GM12892 (cell line): Measurements from ENCODE around the gene PHC2.

Experiments used
- POLR2A ChIP-seq: IDR thresholded peaks from 2 replicates; pipeline ENCODE4 v1.6.1; 2011; ENCODE audit warnings: low read depth, low read length, control low read depth
- POLR2AphosphoS5 ChIP-seq: IDR thresholded peaks from 2 replicates; pipeline ENCODE4 v1.6.1; 2011; ENCODE audit warnings: low read depth, low read length, control low read depth

GRCh38 chr1:33314416-33314815 lies 116.5 kb downstream of the PHC2 start:
- no peak for TF ChIP-seq POLR2AphosphoS5
- TF ChIP-seq POLR2A, result no peak
